OCI-LY7 (cell line): ENCODE data around the gene TINAGL1. TPM values are rescaled to one million over a fixed set of nuclear protein-coding genes. Genes with fewer than 3 reads are reported as not detected.

Experiments
- BruUV-seq: library from RNA; stranded (reverse); fragments of 400-500 nt; replicated peaks from 2 replicates; lab custom pipeline; 2021; lab: Mats Ljungman, UMichigan
- CTCF ChIA-PET: fragments of 300-600 bp; sonication (Branson Sonifier 250); formaldehyde crosslinking; loops from one replicate; lab custom pipeline; 2022; ENCODE audit warnings: antibody characterized with exemption; ENCODE audit not compliant: unreplicated experiment; lab: Charles Lee
- POLR2A ChIA-PET: fragments of 300-600 bp; sonication (Branson Sonifier 250); formaldehyde crosslinking; loops from one replicate; lab custom pipeline; 2022; ENCODE audit warnings: antibody characterized with exemption; lab: Charles Lee
- DNase-seq: peaks from one replicate; pipeline ENCODE4 v3.0.0-alpha.2; 2015; ENCODE audit warnings: low spot score
- H2AFZ ChIP-seq: fragments of 200-600 bp; sonication (generic), shearing (Covaris generic); 2 replicates; pipeline ENCODE4 v1.6.1; 2014; ENCODE audit warnings: mild to moderate bottlenecking, antibody characterized with exemption, low read length, moderate library complexity
- H3K27ac ChIP-seq: fragments of 200-600 bp; sonication (generic); 2 replicates; pipeline ENCODE4 v1.5.1; 2014; ENCODE audit warnings: mixed run types, low read depth, mild to moderate bottlenecking, moderate library complexity, low read length, inconsistent platforms; ENCODE audit not compliant: poor library complexity, severe bottlenecking
- H3K36me3 ChIP-seq: fragments of 200-600 bp; sonication (generic); 2 replicates; pipeline ENCODE4 v1.6.1; 2014; ENCODE audit warnings: mild to moderate bottlenecking, antibody characterized with exemption, low read length, moderate library complexity, mixed read lengths; ENCODE audit not compliant: insufficient read depth
- H3K4me1 ChIP-seq: fragments of 200-600 bp; sonication (generic); 2 replicates; pipeline ENCODE4 v1.5.1; 2014; ENCODE audit warnings: mild to moderate bottlenecking, low read length; ENCODE audit not compliant: insufficient read depth, poor library complexity, severe bottlenecking
- H3K4me2 ChIP-seq: fragments of 200-600 bp; sonication (generic); 2 replicates; pipeline ENCODE4 v1.6.1; 2014; ENCODE audit warnings: mild to moderate bottlenecking, low read length
- H3K4me3 ChIP-seq: fragments of 200-600 bp; sonication (generic); 2 replicates; pipeline ENCODE4 v1.5.1; 2014; ENCODE audit warnings: mild to moderate bottlenecking, low read depth, low read length; ENCODE audit not compliant: poor library complexity, severe bottlenecking
- H3K79me2 ChIP-seq: fragments of 200-600 bp; sonication (generic); 2 replicates; pipeline ENCODE4 v1.6.1; 2016; ENCODE audit warnings: low read depth, mild to moderate bottlenecking, low read length, moderate library complexity, mixed read lengths; ENCODE audit not compliant: insufficient read depth
- H3K9me2 ChIP-seq: fragments of 200-600 bp; sonication (generic); 2 replicates; pipeline ENCODE4 v1.6.1; 2016; ENCODE audit warnings: mild to moderate bottlenecking, low read length, mixed read lengths; ENCODE audit not compliant: insufficient read depth
- H3K9me3 ChIP-seq: fragments of 200-600 bp; sonication (generic); 2 replicates; pipeline ENCODE4 v1.6.1; 2014; ENCODE audit warnings: mild to moderate bottlenecking, mixed run types, low read length, mixed read lengths
- H4K20me1 ChIP-seq: fragments of 200-600 bp; sonication (generic); 2 replicates; pipeline ENCODE4 v1.6.1; 2014; ENCODE audit warnings: mild to moderate bottlenecking, antibody characterized with exemption, low read length, moderate library complexity, mixed read lengths; ENCODE audit not compliant: insufficient read depth
- CTCF ChIP-seq: fragments of 200-600 bp; sonication (generic); conservative IDR thresholded peaks from 2 replicates; pipeline ENCODE4 v1.5.1; 2014; ENCODE audit warnings: mild to moderate bottlenecking, antibody characterized with exemption, low read length, moderate library complexity, mixed read lengths
- EZH2phosphoT487 ChIP-seq: fragments of 200-600 bp; sonication (generic); IDR thresholded peaks from 2 replicates; pipeline ENCODE4 v1.6.1; 2018; ENCODE audit warnings: low read depth, borderline replicate concordance, mild to moderate bottlenecking, mixed run types, antibody characterized with exemption, low read length, moderate library complexity, mixed read lengths
- intact Hi-C: fragments of 100-400 bp; cut with micrococcal nuclease; formaldehyde crosslinking; loops from one replicate; pipeline ENCODE4 v1.10.0; 2022; ENCODE audit not compliant: unreplicated experiment
- total RNA-seq, 2 experiments: library from RNA; depleted of rRNA in 1 of 2; stranded (reverse); fragments of >200 nt in 1 of 2; shearing (Covaris generic) in 1 of 2; gene quantifications; 2 replicates each; pipeline ENCODE4 v1.2.3, GENCODE V29; 2014 to 2022

TINAGL1 gene
- total RNA-seq, 2 experiments from 2014 or later = 0.17 TPM; not detected in 1

GRCh38 chr1:31569596-31570173 lies 6.6 kb upstream of the TINAGL1 start:
- POLR2A ChIA-PET = no interaction called here
- no TSS peak for BruUV-seq

DNA sequence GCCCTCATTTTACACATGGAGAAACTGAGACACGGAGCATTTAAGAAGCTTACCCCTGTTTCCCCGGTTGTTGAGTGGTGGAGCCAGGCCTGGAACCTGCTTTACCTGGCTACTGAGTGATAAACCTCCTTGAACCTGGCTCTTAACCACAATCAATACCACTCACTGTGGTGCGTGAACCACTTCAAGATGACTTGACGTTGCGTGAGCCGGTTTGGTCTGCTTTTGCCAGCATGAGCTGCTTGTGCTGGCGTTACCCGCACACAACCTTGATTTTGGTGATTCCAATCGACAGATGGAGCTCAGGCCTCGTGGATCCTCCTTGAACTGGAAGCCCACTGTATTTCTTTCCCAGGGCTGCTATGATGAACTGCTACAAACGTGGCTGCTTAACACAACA lies 6.1 kb upstream of the TINAGL1 start:
- no peak for DNase-seq
- ChIA-PET POLR2A (interaction anchor here (0.6 kb wide), 1 partner anchor 8 kb away, joined by 4 read pairs; no protein-coding TSS in a partner anchor), CTCF (no interaction called here)
- no peaks in the 10 kb centered on the region for H3K9me3 ChIP-seq
- BruUV-seq = no TSS peak
- no peak overlapping the region for H3K27ac ChIP-seq
- no peak for TF ChIP-seq CTCF
- TF ChIP-seq EZH2phosphoT487 = no peak
- intact Hi-C loops = no loop called here
- H3K9me2 ChIP-seq = no peaks in the 10 kb centered on the region
- H3K4me2 ChIP-seq = no peak overlapping the region
- no peaks in the 10 kb centered on the region for H3K36me3 ChIP-seq
- no peaks in the 10 kb centered on the region for H3K79me2 ChIP-seq
- no peak overlapping the region for H2AFZ ChIP-seq
- H3K4me1 ChIP-seq = peaks cover 7% of the 10 kb centered on the region
- no peaks in the 10 kb centered on the region for H4K20me1 ChIP-seq
- H3K4me3 ChIP-seq = no peak overlapping the region

More at GRCh38 chr1:31569596-31570173, 6.6 kb upstream of the TINAGL1 start:
- CTCF ChIA-PET = no interaction called here
- TF ChIP-seq EZH2phosphoT487 (no peak), CTCF (no peak)
- no peak overlapping the region for H3K4me3 ChIP-seq
- no peak overlapping the region for H2AFZ ChIP-seq
- peaks cover 7% of the 10 kb centered on the region for H3K4me1 ChIP-seq
- H4K20me1 ChIP-seq = no peaks in the 10 kb centered on the region
- intact Hi-C loops = no loop called here
- H3K9me3 ChIP-seq = no peaks in the 10 kb centered on the region
- no peak overlapping the region for H3K4me2 ChIP-seq
- H3K36me3 ChIP-seq = no peaks in the 10 kb centered on the region
- H3K79me2 ChIP-seq = no peaks in the 10 kb centered on the region
- no peak for DNase-seq
- H3K9me2 ChIP-seq = no peaks in the 10 kb centered on the region
- no peak overlapping the region for H3K27ac ChIP-seq

GRCh38 chr1:31570906-31571305 lies 5.4 kb upstream of the TINAGL1 start:
- no peaks in the 10 kb centered on the region for H3K9me3 ChIP-seq
- H3K27ac ChIP-seq = no peak overlapping the region
- H3K36me3 ChIP-seq = no peaks in the 10 kb centered on the region
- DNase-seq = no peak
- intact Hi-C loops = no loop called here
- TF ChIP-seq CTCF (no peak), EZH2phosphoT487 (no peak)
- peaks cover 7% of the 10 kb centered on the region for H3K4me1 ChIP-seq
- no peak overlapping the region for H2AFZ ChIP-seq
- H3K79me2 ChIP-seq = no peaks in the 10 kb centered on the region
- POLR2A ChIA-PET = no interaction called here
- no peak overlapping the region for H3K4me3 ChIP-seq
- H4K20me1 ChIP-seq = no peaks in the 10 kb centered on the region
- CTCF ChIA-PET = interaction anchor here (0.5 kb wide), 1 partner anchor 191 kb away, joined by 5 read pairs; no protein-coding TSS in a partner anchor
- BruUV-seq = no TSS peak
- no peak overlapping the region for H3K4me2 ChIP-seq
- H3K9me2 ChIP-seq = no peaks in the 10 kb centered on the region
